ENCODE data around the gene DENND6A. TPM values are rescaled to one million over a fixed set of nuclear protein-coding genes. Genes with fewer than 3 reads are reported as not detected.
A peak's percentile ranks its signal among the peaks of the same experiment; 100 is the strongest.

The DENND6A gene
- total and polyA plus RNA-seq, 2 of the 13 experiments (the other 11 are each of a cell fraction or from before 2014, with no cell fraction given): 9.4 to 11.1 TPM

GRCh38 chr3:57692396-57693147 lies at the start of gene DENND6A (continued):
- no peak for TF ChIP-seq MAFG (CRISPR knock-in tag; IDR thresholded peaks at IDR 0.05)
- TF ChIP-seq KLF15 (CRISPR knock-in tag; IDR thresholded peaks at IDR 0.05; ENCODE audit: borderline replicate concordance): no peak
- no peak; the same call in 1 of the 2 replicates for TF ChIP-seq CREBL2 (CRISPR knock-in tag; IDR thresholded peaks at IDR 0.05; ENCODE audit: borderline replicate concordance)
- peak; percentile 63 for TF ChIP-seq PAXIP1 (CRISPR knock-in tag; conservative IDR thresholded peaks at IDR 0.05)
- TF ChIP-seq ZNF678 (CRISPR knock-in tag; IDR thresholded peaks at IDR 0.05): peak; percentile 97
- no peak for TF ChIP-seq NFIB (CRISPR knock-in tag; IDR thresholded peaks at IDR 0.05; ENCODE audit: borderline replicate concordance)
- peak; percentile 85 for TF ChIP-seq ZNF878 (CRISPR knock-in tag; IDR thresholded peaks at IDR 0.05)
- peak; percentile 90; the same call in 1 of the 2 replicates for TF ChIP-seq ZFP91 (CRISPR knock-in tag; IDR thresholded peaks at IDR 0.05; ENCODE audit: borderline replicate concordance)
- peak; percentile 41 for TF ChIP-seq RXRA (CRISPR knock-in tag; IDR thresholded peaks at IDR 0.05)
- no peak for TF ChIP-seq HNF4G (IDR thresholded peaks at IDR 0.05; ENCODE audit: borderline replicate concordance, low read depth, low read length)
- TF ChIP-seq HNF4G (CRISPR knock-in tag; IDR thresholded peaks at IDR 0.05; ENCODE audit: borderline replicate concordance, low read depth): peak; percentile 70; the same call in 1 of the 2 replicates
- peak; percentile 91; the same call in 1 of the 2 replicates for TF ChIP-seq TOPORS (CRISPR knock-in tag; IDR thresholded peaks at IDR 0.05)
- TF ChIP-seq TAF15 (IDR thresholded peaks at IDR 0.05; ENCODE audit: low read depth, low read length, poor library complexity, severe bottlenecking): no peak
- peak; percentile 95; the same call in 1 of the 2 replicates for TF ChIP-seq ZNF773 (CRISPR knock-in tag; IDR thresholded peaks at IDR 0.05; ENCODE audit: borderline replicate concordance)
- 0 out of 2 replicates have a peak, but pooled peaks have one; percentile 33 for TF ChIP-seq ARID5B (CRISPR knock-in tag; IDR thresholded peaks at IDR 0.05)
- no peak for TF ChIP-seq MED8 (CRISPR knock-in tag; IDR thresholded peaks at IDR 0.05; ENCODE audit: insufficient replicate concordance)
- TF ChIP-seq ZNF296 (CRISPR knock-in tag; conservative IDR thresholded peaks at IDR 0.05): 0 out of 2 replicates have a peak, but pooled peaks have one; percentile 39
